Stimulated activated naive CD4-positive, alpha-beta T cell treated with Interleukin-2 at 50 U/mL for 16 hours (primary cell): ENCODE measurements around the gene PTPRE.

Experiments used
- DNase-seq: peaks from one replicate; lab custom pipeline; 2025; lab: John Stamatoyannopoulos, UW

PTPRE gene

DNA sequence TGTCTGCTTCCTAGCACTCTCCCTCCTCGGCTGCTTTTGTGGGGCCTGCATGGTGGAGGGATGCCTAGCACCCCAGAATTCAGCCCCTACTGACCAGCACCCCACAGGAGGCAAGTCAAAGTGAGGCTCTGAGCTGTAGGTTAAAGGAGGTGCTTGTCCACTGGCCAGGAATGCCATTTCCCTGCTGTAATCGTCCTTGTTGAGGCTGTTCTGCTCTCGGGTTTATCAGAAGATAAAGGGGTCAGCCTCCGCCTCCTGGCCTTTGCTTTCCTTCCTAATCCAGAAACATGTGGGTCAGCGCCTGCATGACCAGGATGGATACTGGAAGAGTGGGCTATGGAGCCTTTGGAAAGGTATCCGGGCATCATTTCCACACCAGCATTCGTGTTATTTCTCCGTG, 120.4 kb downstream of the PTPRE start:
- no peak for DNase-seq

GRCh38 chr10:128027822-128028507, 121.1 kb downstream of the PTPRE start:
- DNase-seq: no peak

DNA sequence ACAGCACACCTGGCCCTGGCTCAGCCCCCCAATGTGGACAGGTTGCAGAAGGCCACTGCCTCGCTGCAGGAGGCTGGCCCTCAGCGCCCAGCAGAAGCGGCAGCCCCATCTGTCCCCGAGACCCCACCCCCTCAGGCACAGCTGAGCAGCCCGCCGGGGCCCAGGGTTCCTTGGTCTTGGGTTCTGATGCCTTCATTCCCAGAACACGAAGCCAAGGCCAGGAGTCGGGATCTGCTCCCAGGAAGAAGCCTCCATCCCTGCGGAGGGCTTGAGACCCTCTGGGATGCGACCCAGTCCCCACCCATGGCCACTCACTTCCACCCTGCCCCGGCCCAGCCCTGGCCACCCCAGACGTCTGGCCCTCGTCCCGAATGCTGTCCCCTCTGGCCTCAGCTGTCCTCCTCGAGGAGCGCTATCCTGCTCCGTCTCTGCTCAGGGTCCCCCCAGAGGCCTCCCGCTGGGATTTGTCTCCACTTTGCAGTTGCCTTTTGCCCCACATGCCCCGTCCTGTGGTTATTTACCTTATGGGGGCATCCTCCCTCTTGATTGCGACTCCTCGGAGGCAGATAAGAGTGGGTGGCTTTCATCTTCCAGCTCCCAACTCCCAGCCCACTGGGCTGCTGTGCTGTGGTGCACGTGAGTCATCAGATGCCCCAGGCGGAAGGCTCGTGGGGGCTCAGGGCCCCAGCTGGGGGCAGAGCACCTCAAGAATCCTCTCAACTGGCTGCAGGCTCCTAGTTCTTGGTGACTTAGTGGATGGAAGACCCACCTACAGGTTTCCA, 121.8 kb downstream of the PTPRE start:
- no peak for DNase-seq

- no peak for DNase-seq
Measured at GRCh38 chr10:128029290-128029651, 122.4 kb downstream of the PTPRE start.

DNA sequence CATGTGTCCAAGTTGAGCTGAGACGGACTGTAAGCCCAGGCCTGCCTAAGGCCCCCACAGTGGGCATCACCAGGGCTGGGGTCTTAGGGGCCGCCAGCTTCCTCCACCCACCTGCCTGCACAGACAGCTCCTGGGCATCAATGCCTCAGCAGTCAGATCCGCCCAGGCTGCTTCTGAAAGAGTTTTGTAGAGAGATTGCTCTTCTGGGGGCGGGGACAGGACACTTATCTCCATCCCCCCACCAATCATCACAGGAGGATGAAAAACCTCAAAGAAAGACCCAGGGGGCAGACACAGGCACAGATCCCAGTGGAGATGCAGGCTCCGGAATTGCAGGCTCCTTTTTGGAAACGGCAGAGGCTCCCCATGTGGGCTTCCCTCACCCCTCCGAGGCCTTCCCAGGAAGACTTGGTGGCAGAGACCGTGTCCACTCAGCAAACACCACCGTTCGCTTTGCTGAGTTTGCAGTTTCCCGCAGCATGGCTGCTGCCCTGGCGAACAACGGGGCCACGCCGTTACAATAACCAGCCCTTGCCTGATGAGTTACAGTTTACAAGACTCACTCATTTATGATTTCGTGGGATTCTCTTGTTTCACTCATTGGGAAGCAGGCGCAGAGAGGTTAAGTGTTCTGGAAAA, 122.9 kb downstream of the PTPRE start:
- DNase-seq: no peak

DNA sequence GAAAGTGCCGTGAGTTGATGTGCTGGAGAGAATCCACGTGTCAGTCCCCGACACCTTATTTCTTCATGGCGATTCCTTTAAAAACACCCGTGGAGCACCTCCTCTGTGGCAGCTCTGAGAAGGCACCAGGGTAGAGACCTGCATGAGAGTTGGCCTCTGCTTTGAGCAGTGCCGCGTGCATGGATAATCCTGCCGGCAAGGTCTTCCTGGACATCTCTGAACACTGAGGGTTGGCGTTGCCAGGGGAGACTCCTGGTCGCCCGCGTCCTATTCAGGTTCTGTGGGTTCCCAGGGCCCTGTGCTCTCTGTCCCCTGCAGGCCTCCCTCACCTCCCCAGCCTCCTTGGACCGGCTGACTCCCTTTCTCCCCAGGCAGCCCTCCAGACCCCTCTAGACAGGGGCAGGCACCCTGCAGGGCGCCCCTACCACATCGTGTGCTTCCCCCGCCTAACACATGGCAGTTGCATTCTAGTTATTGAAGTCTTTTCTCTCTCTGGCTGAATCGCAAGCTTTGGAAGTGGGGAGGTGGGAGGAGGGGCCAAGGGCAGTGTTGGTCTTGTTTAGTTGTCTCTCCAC, 123.7 kb downstream of the PTPRE start:
- DNase-seq: no peak

DNA sequence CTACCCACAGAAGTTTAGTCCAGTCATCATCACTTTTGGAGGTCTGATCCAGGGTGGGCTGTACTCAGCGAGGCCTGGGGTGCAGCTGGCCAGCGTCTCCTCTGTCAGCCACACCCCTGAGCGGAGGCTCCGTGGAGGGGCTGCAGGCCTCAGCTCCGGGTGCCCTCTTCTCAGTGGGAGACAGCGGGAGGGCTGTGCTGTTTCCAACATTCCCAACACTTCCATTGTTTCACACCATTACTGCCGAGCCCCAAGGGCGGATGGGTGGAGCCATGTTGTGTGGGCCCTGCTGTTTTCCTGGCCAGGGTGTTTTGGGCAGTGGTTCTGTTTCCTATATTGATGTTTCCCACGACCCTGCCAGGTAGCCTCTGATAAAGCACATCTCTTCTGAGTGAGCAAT, 124.3 kb downstream of the PTPRE start:
- no peak for DNase-seq

DNA sequence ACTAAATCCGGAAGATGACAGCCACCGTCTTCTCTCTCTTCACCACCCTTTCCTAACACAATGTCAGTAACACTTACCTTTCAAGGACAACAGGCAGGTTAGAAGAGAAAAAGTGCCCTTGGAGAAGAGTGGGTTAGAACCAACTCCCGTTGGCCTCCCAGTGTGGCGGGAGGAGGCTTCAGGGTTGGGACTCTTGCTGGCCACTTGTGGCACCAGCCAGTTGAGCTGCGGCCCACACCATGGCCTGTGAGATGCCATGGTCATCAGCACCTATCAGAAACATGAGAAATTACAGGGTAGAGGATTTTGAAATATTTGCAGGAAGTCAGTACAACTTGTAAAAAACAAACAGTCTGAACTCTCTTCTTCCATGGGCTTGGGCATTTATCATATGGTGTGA, 125.6 kb downstream of the PTPRE start:
- no peak for DNase-seq

DNA sequence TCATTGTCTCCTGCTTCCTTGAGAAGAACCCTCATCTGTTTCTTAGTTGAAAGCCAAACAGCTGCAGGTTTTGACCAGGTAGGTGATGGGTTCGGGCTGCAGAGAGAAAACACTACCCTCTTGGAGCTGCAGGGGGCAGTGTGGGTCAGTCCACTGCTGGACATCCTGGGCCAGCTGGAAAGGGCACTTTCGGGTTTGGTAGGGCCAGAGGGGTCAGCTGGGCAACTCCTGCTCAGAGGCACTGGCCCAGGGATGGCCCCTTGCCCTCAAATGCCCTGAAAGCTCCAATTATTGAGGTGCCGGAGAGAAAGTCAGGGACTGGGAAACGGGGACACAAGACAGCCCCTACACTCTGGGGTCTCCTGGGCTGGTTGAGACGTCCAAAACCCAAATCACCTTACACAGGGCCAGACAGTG, 128.7 kb downstream of the PTPRE start:
- peak; percentile 38 for DNase-seq

GRCh38 chr10:128036011-128036615, 129.2 kb downstream of the PTPRE start:
- DNase-seq: no peak

- no peak for DNase-seq
Measured at GRCh38 chr10:128036746-128037543, 130.0 kb downstream of the PTPRE start.

GRCh38 chr10:128040096-128040495, 133.2 kb downstream of the PTPRE start:
- no peak for DNase-seq

DNA sequence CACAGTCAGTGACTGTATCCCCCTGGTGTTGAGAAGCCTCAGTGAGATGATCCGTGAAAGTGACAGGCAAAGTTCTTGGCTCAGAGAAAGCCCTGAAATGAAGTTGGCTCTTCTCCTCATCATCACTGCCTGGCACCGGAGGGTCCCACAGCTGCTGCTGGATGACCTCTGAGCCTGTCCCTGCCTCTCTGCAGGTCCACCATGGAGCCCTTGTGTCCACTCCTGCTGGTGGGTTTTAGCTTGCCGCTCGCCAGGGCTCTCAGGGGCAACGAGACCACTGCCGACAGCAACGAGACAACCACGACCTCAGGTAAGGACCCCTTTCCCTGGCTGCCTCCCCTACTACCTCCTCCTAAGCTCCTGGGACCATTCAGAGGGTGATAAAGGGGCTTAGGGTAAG, 133.8 kb downstream of the PTPRE start:
- DNase-seq: no peak

GRCh38 chr10:128042131-128042610, 135.3 kb downstream of the PTPRE start:
- no peak for DNase-seq

- DNase-seq: no peak
Measured at GRCh38 chr10:128043259-128044045, 136.5 kb downstream of the PTPRE start.

DNA sequence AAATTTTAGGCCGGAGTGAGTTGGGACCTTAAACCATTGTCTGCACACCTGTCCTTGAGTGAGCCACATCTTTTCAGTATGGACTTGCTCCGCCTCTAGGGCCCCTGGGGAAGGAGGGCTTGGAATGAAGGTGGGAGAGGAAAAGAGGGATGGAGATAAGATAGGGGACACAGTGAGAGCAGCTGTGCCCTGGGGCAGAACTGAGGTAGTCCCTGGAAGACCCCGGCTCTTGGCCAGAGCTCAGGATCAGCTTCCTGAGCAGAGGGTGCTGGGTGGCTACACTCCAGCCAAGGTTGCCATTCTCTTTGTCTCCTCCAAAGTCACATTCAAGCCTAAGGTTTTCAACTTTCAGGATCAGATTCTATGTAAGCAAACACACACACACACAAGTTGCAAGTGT, 137.3 kb downstream of the PTPRE start:
- no peak for DNase-seq

GRCh38 chr10:128044961-128045832, 138.3 kb downstream of the PTPRE start:
- no peak for DNase-seq

- DNase-seq: no peak
Measured at GRCh38 chr10:128045833-128046120, 138.9 kb downstream of the PTPRE start.

DNA sequence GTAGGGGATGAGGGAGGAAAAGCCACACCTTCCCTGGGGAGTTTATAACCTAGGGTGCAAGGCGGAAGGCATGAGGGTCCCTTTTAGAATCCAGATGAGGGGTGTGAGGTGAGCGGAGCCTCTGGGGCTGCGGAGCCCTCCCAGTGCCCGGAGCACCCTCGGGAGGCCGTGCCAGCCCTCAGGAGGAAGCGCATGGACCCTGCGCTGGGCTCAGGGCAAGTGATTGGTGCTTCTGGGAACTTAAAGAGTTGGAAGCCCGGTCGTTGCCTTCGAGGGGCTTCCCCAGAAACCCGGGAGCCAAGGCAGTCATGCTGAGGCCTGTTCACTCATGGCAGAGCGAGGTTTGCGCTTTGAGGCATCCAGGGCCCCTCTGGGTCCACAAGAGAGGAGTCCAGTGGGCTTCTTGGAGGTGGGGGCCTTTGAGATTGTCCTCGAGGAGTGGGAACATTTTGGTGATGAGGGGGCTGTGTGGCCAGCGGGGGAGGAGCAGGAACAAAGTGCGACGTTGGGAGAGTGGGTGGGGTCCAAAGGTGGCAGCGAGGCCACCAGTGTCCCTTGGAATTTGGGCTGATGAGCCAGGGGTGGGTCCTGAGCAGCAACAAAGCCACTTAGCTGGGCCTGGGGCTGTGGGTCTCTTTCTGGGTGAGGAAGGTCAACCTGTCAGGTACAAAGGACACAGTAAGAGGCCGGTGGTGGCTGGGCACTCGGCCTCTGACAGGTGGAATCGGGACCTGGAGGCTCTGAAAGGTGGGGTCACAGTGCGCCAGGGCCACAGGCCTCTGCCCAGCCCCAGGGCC, 139.5 kb downstream of the PTPRE start:
- no peak for DNase-seq
